GM23338 (cell line): ENCODE measurements around the gene ASB11. TPM values are rescaled to one million over a fixed set of nuclear protein-coding genes. Genes with fewer than 3 reads are reported as not detected.

Experiments used
- ATAC-seq: fragments of 200-7000 bp; cut with Tn5 transposase; 3 replicates; pipeline ENCODE4 v1.9.1; 2020
- DNase-seq: peaks from one replicate; pipeline ENCODE4 v3.0.0-alpha.2; 2015; ENCODE audit warnings: low spot score
- H2AFZ ChIP-seq: fragments of 200-600 bp; sonication (generic); 2 replicates; pipeline ENCODE4 v1.8.0; 2016; ENCODE audit warnings: antibody characterized with exemption, mild to moderate bottlenecking, moderate library complexity
- H3F3A ChIP-seq: fragments of 200-600 bp; sonication (generic); replicated peaks from 2 replicates; pipeline ENCODE4 v1.8.0; 2017; ENCODE audit warnings: antibody characterized with exemption, mixed run types, low read depth
- H3K27ac ChIP-seq: fragments of 200-600 bp; sonication (generic); 2 replicates; pipeline ENCODE4 v1.6.1; 2016; ENCODE audit warnings: low read depth
- H3K27me3 ChIP-seq: fragments of 200-600 bp; sonication (generic); 2 replicates; pipeline ENCODE4 v1.8.0; 2016; ENCODE audit warnings: mild to moderate bottlenecking, mixed run types, moderate library complexity; ENCODE audit not compliant: insufficient read depth
- H3K36me3 ChIP-seq: fragments of 200-600 bp; sonication (generic); 2 replicates; pipeline ENCODE4 v1.8.0; 2016; ENCODE audit warnings: mild to moderate bottlenecking; ENCODE audit not compliant: insufficient read depth
- H3K4me1 ChIP-seq: fragments of 200-600 bp; sonication (generic); 2 replicates; pipeline ENCODE4 v1.8.0; 2016; ENCODE audit warnings: mild to moderate bottlenecking, moderate library complexity; ENCODE audit not compliant: insufficient read depth
- H3K4me2 ChIP-seq: fragments of 200-600 bp; sonication (generic); 2 replicates; pipeline ENCODE4 v1.7.1; 2017; ENCODE audit warnings: mixed run types
- H3K4me3 ChIP-seq: fragments of 200-600 bp; sonication (generic); 2 replicates; pipeline ENCODE4 v1.6.1; 2016; ENCODE audit warnings: mixed run types
- H3K79me2 ChIP-seq: fragments of 200-600 bp; sonication (generic); replicated peaks from 2 replicates; pipeline ENCODE4 v1.8.0; 2017; ENCODE audit warnings: mild to moderate bottlenecking; ENCODE audit not compliant: insufficient read depth
- H3K9me2 ChIP-seq: fragments of 200-600 bp; sonication (generic); 2 replicates; pipeline ENCODE4 v1.8.0; 2017; ENCODE audit not compliant: insufficient read depth
- H4K20me1 ChIP-seq: fragments of 200-600 bp; sonication (generic); replicated peaks from 2 replicates; pipeline ENCODE4 v1.8.0; 2017; ENCODE audit warnings: mild to moderate bottlenecking; ENCODE audit not compliant: insufficient read depth
- H3K27ac Mint-ChIP-seq: 2 replicates; pipeline ENCODE4 v1.8.0; 2020; ENCODE audit warnings: inconsistent platforms, mild to moderate bottlenecking, moderate library complexity, mixed read lengths
- H3K27me3 Mint-ChIP-seq: 3 replicates; pipeline ENCODE4 v1.8.0; 2022; ENCODE audit warnings: low read depth, mild to moderate bottlenecking, moderate library complexity, mixed read lengths, inconsistent platforms; ENCODE audit not compliant: insufficient read depth, poor library complexity
- H3K36me3 Mint-ChIP-seq: 3 replicates; pipeline ENCODE4 v1.8.0; 2021; ENCODE audit warnings: low read depth, mild to moderate bottlenecking, inconsistent platforms, moderate library complexity, mixed read lengths
- H3K4me1 Mint-ChIP-seq: 3 replicates; pipeline ENCODE4 v1.8.0; 2020; ENCODE audit warnings: mild to moderate bottlenecking, inconsistent platforms, mixed read lengths
- H3K4me3 Mint-ChIP-seq: 3 replicates; pipeline ENCODE4 v1.8.0; 2021; ENCODE audit warnings: moderate library complexity, mild to moderate bottlenecking, inconsistent platforms, mixed read lengths
- H3K9me3 Mint-ChIP-seq: 3 replicates; pipeline ENCODE4 v1.8.0; 2020; ENCODE audit warnings: moderate library complexity, mild to moderate bottlenecking, inconsistent platforms, mixed read lengths
- EZH2 ChIP-seq: fragments of 200-600 bp; sonication (generic); IDR thresholded peaks from one replicate; pipeline ENCODE4 v1.8.0; 2017; ENCODE audit warnings: antibody characterized with exemption, mild to moderate bottlenecking, low read depth; ENCODE audit not compliant: unreplicated experiment
- EZH2phosphoT487 ChIP-seq: fragments of 200-600 bp; sonication (generic); IDR thresholded peaks from one replicate; pipeline ENCODE4 v1.8.1; 2018; ENCODE audit warnings: antibody characterized with exemption; ENCODE audit not compliant: unreplicated experiment
- JUNB ChIP-seq: IDR thresholded peaks from one replicate; pipeline ENCODE4 v1.6.1; 2016; ENCODE audit warnings: antibody characterized with exemption; ENCODE audit not compliant: unreplicated experiment
- NANOG ChIP-seq: IDR thresholded peaks from 2 replicates; pipeline ENCODE4 v1.6.1; 2016; ENCODE audit warnings: antibody characterized with exemption, borderline replicate concordance
- POLR2AphosphoS5 ChIP-seq: IDR thresholded peaks from 2 replicates; pipeline ENCODE4 v1.6.1; 2016; ENCODE audit warnings: antibody characterized with exemption, low read depth
- STAT1 ChIP-seq: IDR thresholded peaks from one replicate; pipeline ENCODE4 v1.6.1; 2016; ENCODE audit warnings: antibody characterized with exemption; ENCODE audit not compliant: unreplicated experiment
- ZNF114 ChIP-seq: fragments of 250-450 bp; sonication (Bioruptor Pico); IDR thresholded peaks from 2 replicates; pipeline ENCODE4 v1.5.0; 2020; ENCODE audit warnings: mild to moderate bottlenecking, moderate library complexity
- ZNF331 ChIP-seq: fragments of 250-450 bp; sonication (Bioruptor Pico); IDR thresholded peaks from 2 replicates; pipeline ENCODE4 v1.5.0; 2020; ENCODE audit warnings: low read depth, mild to moderate bottlenecking, moderate library complexity
- polyA plus RNA-seq: library from polyadenylated mRNA; unstranded; fragments of >200 nt; fragmentation: Nextera tagmentation; extraction: Ambion mirVana; gene quantifications from 2 replicates; pipeline ENCODE4 v1.2.1, GENCODE V29; 2016
- total RNA-seq: library from RNA; depleted of rRNA; stranded (reverse); fragments of >200 nt; shearing (Covaris generic); gene quantifications from 2 replicates; pipeline ENCODE4 v1.2.3, GENCODE V29; 2014
- TF ChIP-seq, protein P1 (sequence below): IDR thresholded peaks from one replicate; pipeline ENCODE4 v1.6.1; 2018; ENCODE audit warnings: antibody characterized with exemption; ENCODE audit not compliant: unreplicated experiment
- TF ChIP-seq, protein P2 (sequence below): IDR thresholded peaks from 2 replicates; pipeline ENCODE4 v1.6.1; 2016; ENCODE audit warnings: antibody characterized with exemption
- TF ChIP-seq, protein P3 (sequence below), 2 experiments: fragments of 200-600 bp in 1 of 2; sonication (generic) in 1 of 2; conservative IDR thresholded peaks; 2 replicates each; pipeline versions ENCODE4 v1.5.1 to v1.6.1; 2016 to 2017; ENCODE audit warnings: antibody characterized with exemption in 2 of 2, low read depth in 2 of 2, mild to moderate bottlenecking in 2 of 2, moderate library complexity in 1 of 2

ASB11 gene
- total and polyA plus RNA-seq, 2 experiments from 2014 or later, result not detected

DNA sequence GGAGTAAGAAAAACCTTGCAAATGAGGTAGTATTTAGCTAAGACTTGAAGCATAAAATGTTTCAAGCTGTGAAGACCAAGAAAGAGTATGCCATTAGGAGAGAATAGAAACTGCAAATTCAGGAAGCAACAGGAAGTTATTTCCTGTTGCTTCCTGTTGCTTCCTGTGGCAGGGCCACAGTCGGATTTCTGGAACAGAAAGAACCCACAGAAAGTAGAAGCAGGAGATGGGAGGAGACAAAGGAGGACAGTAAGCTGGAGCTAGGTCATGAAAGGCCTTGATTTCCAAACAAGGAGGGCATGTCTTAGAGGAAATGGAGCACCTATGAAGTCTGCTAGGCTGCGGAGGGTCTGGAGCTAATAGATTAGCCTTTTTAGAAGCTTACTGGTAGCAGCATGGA lies 17.2 kb downstream of the ASB11 start (continued):
- no peak for TF ChIP-seq NANOG
- no peak for TF ChIP-seq EZH2
- no peak for TF ChIP-seq JUNB
- TF ChIP-seq POLR2AphosphoS5, result no peak

DNA sequence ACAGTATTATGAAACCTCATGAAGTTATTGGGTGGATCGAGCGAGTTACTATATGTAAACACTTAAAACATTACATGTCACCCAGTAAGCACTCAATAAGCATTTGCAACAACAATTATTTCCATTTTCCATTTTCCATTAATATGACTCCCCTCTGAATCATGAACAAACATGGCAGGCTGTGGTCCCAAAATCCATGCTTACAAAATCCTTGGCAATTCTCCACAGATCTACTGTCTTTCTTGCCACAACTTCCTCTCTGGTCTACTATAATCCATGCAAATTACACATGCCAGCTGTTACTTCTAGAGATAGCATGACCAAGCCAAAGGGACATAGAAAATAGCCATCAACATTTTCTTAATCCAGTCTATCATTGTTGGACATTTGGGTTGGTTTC lies 22.0 kb downstream of the ASB11 start:
- no peaks in the 10 kb centered on the region for H3K79me2 ChIP-seq
- no peaks in the 10 kb centered on the region for H3K9me2 ChIP-seq
- H3K27ac ChIP-seq, result no peak overlapping the region
- Mint-ChIP-seq H3K27ac (no peak overlapping the region), H3K4me1 (peaks cover 6% of the 10 kb centered on the region; the same call in 2 of the 3 replicates), H3K9me3 (no peaks in the 10 kb centered on the region), H3K27me3 (no peaks in the 10 kb centered on the region), H3K4me3 (no peak overlapping the region), H3K36me3 (no peaks in the 10 kb centered on the region)
- H3K4me1 ChIP-seq, result no peaks in the 10 kb centered on the region
- no peaks in the 10 kb centered on the region for H3F3A ChIP-seq
- H3K4me2 ChIP-seq, result no peak overlapping the region
- TF ChIP-seq EZH2phosphoT487 (no peak), EZH2 (no peak), ZNF331 (no peak), ZNF114 (no peak)
- TF ChIP-seq, protein P1, sequence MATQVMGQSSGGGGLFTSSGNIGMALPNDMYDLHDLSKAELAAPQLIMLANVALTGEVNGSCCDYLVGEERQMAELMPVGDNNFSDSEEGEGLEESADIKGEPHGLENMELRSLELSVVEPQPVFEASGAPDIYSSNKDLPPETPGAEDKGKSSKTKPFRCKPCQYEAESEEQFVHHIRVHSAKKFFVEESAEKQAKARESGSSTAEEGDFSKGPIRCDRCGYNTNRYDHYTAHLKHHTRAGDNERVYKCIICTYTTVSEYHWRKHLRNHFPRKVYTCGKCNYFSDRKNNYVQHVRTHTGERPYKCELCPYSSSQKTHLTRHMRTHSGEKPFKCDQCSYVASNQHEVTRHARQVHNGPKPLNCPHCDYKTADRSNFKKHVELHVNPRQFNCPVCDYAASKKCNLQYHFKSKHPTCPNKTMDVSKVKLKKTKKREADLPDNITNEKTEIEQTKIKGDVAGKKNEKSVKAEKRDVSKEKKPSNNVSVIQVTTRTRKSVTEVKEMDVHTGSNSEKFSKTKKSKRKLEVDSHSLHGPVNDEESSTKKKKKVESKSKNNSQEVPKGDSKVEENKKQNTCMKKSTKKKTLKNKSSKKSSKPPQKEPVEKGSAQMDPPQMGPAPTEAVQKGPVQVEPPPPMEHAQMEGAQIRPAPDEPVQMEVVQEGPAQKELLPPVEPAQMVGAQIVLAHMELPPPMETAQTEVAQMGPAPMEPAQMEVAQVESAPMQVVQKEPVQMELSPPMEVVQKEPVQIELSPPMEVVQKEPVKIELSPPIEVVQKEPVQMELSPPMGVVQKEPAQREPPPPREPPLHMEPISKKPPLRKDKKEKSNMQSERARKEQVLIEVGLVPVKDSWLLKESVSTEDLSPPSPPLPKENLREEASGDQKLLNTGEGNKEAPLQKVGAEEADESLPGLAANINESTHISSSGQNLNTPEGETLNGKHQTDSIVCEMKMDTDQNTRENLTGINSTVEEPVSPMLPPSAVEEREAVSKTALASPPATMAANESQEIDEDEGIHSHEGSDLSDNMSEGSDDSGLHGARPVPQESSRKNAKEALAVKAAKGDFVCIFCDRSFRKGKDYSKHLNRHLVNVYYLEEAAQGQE, result no peak
- no peak overlapping the region for H3K4me3 ChIP-seq
- ATAC-seq (no peak), DNase-seq (no peak)
- no peaks in the 10 kb centered on the region for H3K27me3 ChIP-seq
- no peaks in the 10 kb centered on the region for H3K36me3 ChIP-seq
- H4K20me1 ChIP-seq, result no peaks in the 10 kb centered on the region
- H2AFZ ChIP-seq, result no peak overlapping the region

DNA sequence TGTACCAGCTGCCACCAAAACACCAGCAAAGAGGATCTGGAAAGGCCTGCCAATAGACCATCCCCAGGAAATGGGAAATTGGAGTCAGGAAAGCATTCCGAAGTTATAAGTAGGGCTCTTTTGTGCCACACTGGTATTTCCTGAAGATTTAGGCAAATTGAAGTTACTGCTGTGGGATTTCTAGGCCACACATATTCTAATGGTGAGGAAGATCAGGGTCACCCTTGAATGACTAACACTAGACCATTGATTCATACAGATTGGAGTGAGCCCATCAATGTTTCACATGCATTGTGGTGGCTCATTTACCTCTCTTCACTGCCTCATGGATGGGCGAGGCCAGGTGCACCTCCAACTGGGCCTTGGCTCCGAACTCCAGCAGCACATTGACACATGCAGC lies 22.6 kb downstream of the ASB11 start:
- Histone ChIP-seq H3F3A (no peaks in the 10 kb centered on the region), H3K36me3 (no peaks in the 10 kb centered on the region), H3K27ac (no peak overlapping the region), H2AFZ (no peak overlapping the region), H3K4me3 (no peak overlapping the region), H3K27me3 (no peaks in the 10 kb centered on the region), H3K79me2 (no peaks in the 10 kb centered on the region), H3K4me2 (no peak overlapping the region), H4K20me1 (no peaks in the 10 kb centered on the region), H3K9me2 (no peaks in the 10 kb centered on the region), H3K4me1 (no peaks in the 10 kb centered on the region)
- Mint-ChIP-seq H3K27ac (no peak overlapping the region), H3K4me3 (no peak overlapping the region), H3K9me3 (no peaks in the 10 kb centered on the region), H3K27me3 (no peaks in the 10 kb centered on the region), H3K4me1 (peaks cover under 1% of the 10 kb centered on the region; the same call in 2 of the 3 replicates), H3K36me3 (no peaks in the 10 kb centered on the region)
- DNase-seq (no peak), ATAC-seq (no peak)
- TF ChIP-seq, protein P2, sequence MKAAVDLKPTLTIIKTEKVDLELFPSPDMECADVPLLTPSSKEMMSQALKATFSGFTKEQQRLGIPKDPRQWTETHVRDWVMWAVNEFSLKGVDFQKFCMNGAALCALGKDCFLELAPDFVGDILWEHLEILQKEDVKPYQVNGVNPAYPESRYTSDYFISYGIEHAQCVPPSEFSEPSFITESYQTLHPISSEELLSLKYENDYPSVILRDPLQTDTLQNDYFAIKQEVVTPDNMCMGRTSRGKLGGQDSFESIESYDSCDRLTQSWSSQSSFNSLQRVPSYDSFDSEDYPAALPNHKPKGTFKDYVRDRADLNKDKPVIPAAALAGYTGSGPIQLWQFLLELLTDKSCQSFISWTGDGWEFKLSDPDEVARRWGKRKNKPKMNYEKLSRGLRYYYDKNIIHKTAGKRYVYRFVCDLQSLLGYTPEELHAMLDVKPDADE, result no peak
- TF ChIP-seq JUNB, result no peak
- no peak for TF ChIP-seq POLR2AphosphoS5
- no peak for TF ChIP-seq EZH2
- TF ChIP-seq EZH2phosphoT487, result no peak
- TF ChIP-seq, protein P1, result no peak
- TF ChIP-seq, protein P3, sequence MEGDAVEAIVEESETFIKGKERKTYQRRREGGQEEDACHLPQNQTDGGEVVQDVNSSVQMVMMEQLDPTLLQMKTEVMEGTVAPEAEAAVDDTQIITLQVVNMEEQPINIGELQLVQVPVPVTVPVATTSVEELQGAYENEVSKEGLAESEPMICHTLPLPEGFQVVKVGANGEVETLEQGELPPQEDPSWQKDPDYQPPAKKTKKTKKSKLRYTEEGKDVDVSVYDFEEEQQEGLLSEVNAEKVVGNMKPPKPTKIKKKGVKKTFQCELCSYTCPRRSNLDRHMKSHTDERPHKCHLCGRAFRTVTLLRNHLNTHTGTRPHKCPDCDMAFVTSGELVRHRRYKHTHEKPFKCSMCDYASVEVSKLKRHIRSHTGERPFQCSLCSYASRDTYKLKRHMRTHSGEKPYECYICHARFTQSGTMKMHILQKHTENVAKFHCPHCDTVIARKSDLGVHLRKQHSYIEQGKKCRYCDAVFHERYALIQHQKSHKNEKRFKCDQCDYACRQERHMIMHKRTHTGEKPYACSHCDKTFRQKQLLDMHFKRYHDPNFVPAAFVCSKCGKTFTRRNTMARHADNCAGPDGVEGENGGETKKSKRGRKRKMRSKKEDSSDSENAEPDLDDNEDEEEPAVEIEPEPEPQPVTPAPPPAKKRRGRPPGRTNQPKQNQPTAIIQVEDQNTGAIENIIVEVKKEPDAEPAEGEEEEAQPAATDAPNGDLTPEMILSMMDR (conservative IDR thresholded peaks at IDR 0.05; ENCODE audit: low read depth in 2 of 2), result no peak
- no peak for TF ChIP-seq ZNF331
- no peak for TF ChIP-seq STAT1
